GM23338 (cell line): ENCODE data around the gene DUOX1. TPM values are rescaled to one million over a fixed set of nuclear protein-coding genes. Genes with fewer than 3 reads are reported as not detected.

Source experiments
- ATAC-seq: fragments of 200-7000 bp; cut with Tn5 transposase; 3 replicates; pipeline ENCODE4 v1.9.1; 2020
- DNase-seq: peaks from one replicate; pipeline ENCODE4 v3.0.0-alpha.2; 2015; ENCODE audit warnings: low spot score
- H2AFZ ChIP-seq: fragments of 200-600 bp; sonication (generic); 2 replicates; pipeline ENCODE4 v1.8.0; 2016; ENCODE audit warnings: antibody characterized with exemption, mild to moderate bottlenecking, moderate library complexity
- H3F3A ChIP-seq: fragments of 200-600 bp; sonication (generic); replicated peaks from 2 replicates; pipeline ENCODE4 v1.8.0; 2017; ENCODE audit warnings: antibody characterized with exemption, mixed run types, low read depth
- H3K27ac ChIP-seq: fragments of 200-600 bp; sonication (generic); 2 replicates; pipeline ENCODE4 v1.6.1; 2016; ENCODE audit warnings: low read depth
- H3K27me3 ChIP-seq: fragments of 200-600 bp; sonication (generic); 2 replicates; pipeline ENCODE4 v1.8.0; 2016; ENCODE audit warnings: mild to moderate bottlenecking, mixed run types, moderate library complexity; ENCODE audit not compliant: insufficient read depth
- H3K36me3 ChIP-seq: fragments of 200-600 bp; sonication (generic); 2 replicates; pipeline ENCODE4 v1.8.0; 2016; ENCODE audit warnings: mild to moderate bottlenecking; ENCODE audit not compliant: insufficient read depth
- H3K4me1 ChIP-seq: fragments of 200-600 bp; sonication (generic); 2 replicates; pipeline ENCODE4 v1.8.0; 2016; ENCODE audit warnings: mild to moderate bottlenecking, moderate library complexity; ENCODE audit not compliant: insufficient read depth
- H3K4me2 ChIP-seq: fragments of 200-600 bp; sonication (generic); 2 replicates; pipeline ENCODE4 v1.7.1; 2017; ENCODE audit warnings: mixed run types
- H3K4me3 ChIP-seq: fragments of 200-600 bp; sonication (generic); 2 replicates; pipeline ENCODE4 v1.6.1; 2016; ENCODE audit warnings: mixed run types
- H3K79me2 ChIP-seq: fragments of 200-600 bp; sonication (generic); replicated peaks from 2 replicates; pipeline ENCODE4 v1.8.0; 2017; ENCODE audit warnings: mild to moderate bottlenecking; ENCODE audit not compliant: insufficient read depth
- H3K9me2 ChIP-seq: fragments of 200-600 bp; sonication (generic); 2 replicates; pipeline ENCODE4 v1.8.0; 2017; ENCODE audit not compliant: insufficient read depth
- H4K20me1 ChIP-seq: fragments of 200-600 bp; sonication (generic); replicated peaks from 2 replicates; pipeline ENCODE4 v1.8.0; 2017; ENCODE audit warnings: mild to moderate bottlenecking; ENCODE audit not compliant: insufficient read depth
- H3K27ac Mint-ChIP-seq: 2 replicates; pipeline ENCODE4 v1.8.0; 2020; ENCODE audit warnings: inconsistent platforms, mild to moderate bottlenecking, moderate library complexity, mixed read lengths
- H3K27me3 Mint-ChIP-seq: 3 replicates; pipeline ENCODE4 v1.8.0; 2022; ENCODE audit warnings: low read depth, mild to moderate bottlenecking, moderate library complexity, mixed read lengths, inconsistent platforms; ENCODE audit not compliant: insufficient read depth, poor library complexity
- H3K36me3 Mint-ChIP-seq: 3 replicates; pipeline ENCODE4 v1.8.0; 2021; ENCODE audit warnings: low read depth, mild to moderate bottlenecking, inconsistent platforms, moderate library complexity, mixed read lengths
- H3K4me1 Mint-ChIP-seq: 3 replicates; pipeline ENCODE4 v1.8.0; 2020; ENCODE audit warnings: mild to moderate bottlenecking, inconsistent platforms, mixed read lengths
- H3K4me3 Mint-ChIP-seq: 3 replicates; pipeline ENCODE4 v1.8.0; 2021; ENCODE audit warnings: moderate library complexity, mild to moderate bottlenecking, inconsistent platforms, mixed read lengths
- H3K9me3 Mint-ChIP-seq: 3 replicates; pipeline ENCODE4 v1.8.0; 2020; ENCODE audit warnings: moderate library complexity, mild to moderate bottlenecking, inconsistent platforms, mixed read lengths
- CREB1 ChIP-seq: fragments of 250-450 bp; sonication (Bioruptor Pico); IDR thresholded peaks from 2 replicates; pipeline ENCODE4 v1.5.0; 2020; ENCODE audit warnings: low read depth, mild to moderate bottlenecking, moderate library complexity
- EZH2 ChIP-seq: fragments of 200-600 bp; sonication (generic); IDR thresholded peaks from one replicate; pipeline ENCODE4 v1.8.0; 2017; ENCODE audit warnings: antibody characterized with exemption, mild to moderate bottlenecking, low read depth; ENCODE audit not compliant: unreplicated experiment
- EZH2phosphoT487 ChIP-seq: fragments of 200-600 bp; sonication (generic); IDR thresholded peaks from one replicate; pipeline ENCODE4 v1.8.1; 2018; ENCODE audit warnings: antibody characterized with exemption; ENCODE audit not compliant: unreplicated experiment
- JUNB ChIP-seq: IDR thresholded peaks from one replicate; pipeline ENCODE4 v1.6.1; 2016; ENCODE audit warnings: antibody characterized with exemption; ENCODE audit not compliant: unreplicated experiment
- POLR2AphosphoS5 ChIP-seq: IDR thresholded peaks from 2 replicates; pipeline ENCODE4 v1.6.1; 2016; ENCODE audit warnings: antibody characterized with exemption, low read depth
- polyA plus RNA-seq: library from polyadenylated mRNA; unstranded; fragments of >200 nt; fragmentation: Nextera tagmentation; extraction: Ambion mirVana; gene quantifications from 2 replicates; pipeline ENCODE4 v1.2.1, GENCODE V29; 2016
- total RNA-seq: library from RNA; depleted of rRNA; stranded (reverse); fragments of >200 nt; shearing (Covaris generic); gene quantifications from 2 replicates; pipeline ENCODE4 v1.2.3, GENCODE V29; 2014
- TF ChIP-seq, protein P1 (sequence below), 2 experiments: fragments of 200-600 bp in 1 of 2; sonication (generic) in 1 of 2; conservative IDR thresholded peaks; 2 replicates each; pipeline versions ENCODE4 v1.5.1 to v1.6.1; 2016 to 2017; ENCODE audit warnings: antibody characterized with exemption in 2 of 2, low read depth in 2 of 2, mild to moderate bottlenecking in 2 of 2, moderate library complexity in 1 of 2
- TF ChIP-seq, protein P2 (sequence below): IDR thresholded peaks from 2 replicates; pipeline ENCODE4 v1.6.1; 2016; ENCODE audit warnings: antibody characterized with exemption
- TF ChIP-seq, protein P3 (sequence below): fragments of 250-450 bp; sonication (Bioruptor Pico); IDR thresholded peaks from 2 replicates; pipeline ENCODE4 v1.5.0; 2020; ENCODE audit warnings: mild to moderate bottlenecking, moderate library complexity
- TF ChIP-seq, protein P4 (sequence below): IDR thresholded peaks from one replicate; pipeline ENCODE4 v1.6.1; 2018; ENCODE audit warnings: antibody characterized with exemption; ENCODE audit not compliant: unreplicated experiment

Gene DUOX1
- total and polyA plus RNA-seq, 2 experiments from 2014 or later, result 0.69 to 0.73 TPM

DNA sequence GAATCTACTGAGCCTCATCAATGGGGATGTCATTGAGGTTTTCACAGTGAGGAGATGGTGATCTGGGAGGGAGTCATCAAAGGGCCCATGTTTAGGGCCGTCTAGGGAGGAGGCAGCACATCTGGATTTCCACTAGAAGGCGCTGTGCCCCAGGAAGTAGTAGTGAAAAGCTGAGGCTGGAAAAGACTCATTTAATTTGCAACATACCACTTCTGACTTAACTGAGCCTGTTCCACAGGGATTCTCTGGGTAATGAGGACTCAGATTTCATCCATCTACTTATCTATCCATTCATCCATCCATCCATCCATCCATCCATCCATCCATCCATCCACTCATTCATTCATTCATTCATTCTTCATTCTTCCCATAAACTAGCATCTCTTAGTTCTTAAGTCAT lies 75.4 kb downstream of the DUOX1 start:
- Histone ChIP-seq H3K27me3 (0 out of 2 replicates have a peak, but pooled peaks cover 3% of the 10 kb centered on the region), H3K4me3 (no peak overlapping the region), H3F3A (no peaks in the 10 kb centered on the region), H3K4me2 (no peak overlapping the region), H3K36me3 (no peaks in the 10 kb centered on the region), H3K4me1 (no peaks in the 10 kb centered on the region), H3K79me2 (no peaks in the 10 kb centered on the region), H3K27ac (no peak overlapping the region), H3K9me2 (no peaks in the 10 kb centered on the region), H4K20me1 (no peaks in the 10 kb centered on the region), H2AFZ (no peak overlapping the region)
- peak; percentile 59 for ATAC-seq
- Mint-ChIP-seq H3K27me3 (peaks cover 2% of the 10 kb centered on the region), H3K9me3 (no peaks in the 10 kb centered on the region), H3K4me1 (peaks cover 2% of the 10 kb centered on the region; the same call in 2 of the 3 replicates), H3K27ac (no peak overlapping the region), H3K4me3 (no peak overlapping the region; the same call in 2 of the 3 replicates), H3K36me3 (no peaks in the 10 kb centered on the region)
- DNase-seq, result peak; percentile 90
- TF ChIP-seq, protein P1, sequence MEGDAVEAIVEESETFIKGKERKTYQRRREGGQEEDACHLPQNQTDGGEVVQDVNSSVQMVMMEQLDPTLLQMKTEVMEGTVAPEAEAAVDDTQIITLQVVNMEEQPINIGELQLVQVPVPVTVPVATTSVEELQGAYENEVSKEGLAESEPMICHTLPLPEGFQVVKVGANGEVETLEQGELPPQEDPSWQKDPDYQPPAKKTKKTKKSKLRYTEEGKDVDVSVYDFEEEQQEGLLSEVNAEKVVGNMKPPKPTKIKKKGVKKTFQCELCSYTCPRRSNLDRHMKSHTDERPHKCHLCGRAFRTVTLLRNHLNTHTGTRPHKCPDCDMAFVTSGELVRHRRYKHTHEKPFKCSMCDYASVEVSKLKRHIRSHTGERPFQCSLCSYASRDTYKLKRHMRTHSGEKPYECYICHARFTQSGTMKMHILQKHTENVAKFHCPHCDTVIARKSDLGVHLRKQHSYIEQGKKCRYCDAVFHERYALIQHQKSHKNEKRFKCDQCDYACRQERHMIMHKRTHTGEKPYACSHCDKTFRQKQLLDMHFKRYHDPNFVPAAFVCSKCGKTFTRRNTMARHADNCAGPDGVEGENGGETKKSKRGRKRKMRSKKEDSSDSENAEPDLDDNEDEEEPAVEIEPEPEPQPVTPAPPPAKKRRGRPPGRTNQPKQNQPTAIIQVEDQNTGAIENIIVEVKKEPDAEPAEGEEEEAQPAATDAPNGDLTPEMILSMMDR (conservative IDR thresholded peaks at IDR 0.05; ENCODE audit: low read depth in 2 of 2), result peak; percentile 93 to 95
- no peak for TF ChIP-seq CREB1 (CRISPR knock-in tag)
- no peak for TF ChIP-seq EZH2phosphoT487
- no peak for TF ChIP-seq EZH2
- no peak for TF ChIP-seq JUNB
- TF ChIP-seq, protein P2, sequence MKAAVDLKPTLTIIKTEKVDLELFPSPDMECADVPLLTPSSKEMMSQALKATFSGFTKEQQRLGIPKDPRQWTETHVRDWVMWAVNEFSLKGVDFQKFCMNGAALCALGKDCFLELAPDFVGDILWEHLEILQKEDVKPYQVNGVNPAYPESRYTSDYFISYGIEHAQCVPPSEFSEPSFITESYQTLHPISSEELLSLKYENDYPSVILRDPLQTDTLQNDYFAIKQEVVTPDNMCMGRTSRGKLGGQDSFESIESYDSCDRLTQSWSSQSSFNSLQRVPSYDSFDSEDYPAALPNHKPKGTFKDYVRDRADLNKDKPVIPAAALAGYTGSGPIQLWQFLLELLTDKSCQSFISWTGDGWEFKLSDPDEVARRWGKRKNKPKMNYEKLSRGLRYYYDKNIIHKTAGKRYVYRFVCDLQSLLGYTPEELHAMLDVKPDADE, result no peak
- TF ChIP-seq, protein P3, sequence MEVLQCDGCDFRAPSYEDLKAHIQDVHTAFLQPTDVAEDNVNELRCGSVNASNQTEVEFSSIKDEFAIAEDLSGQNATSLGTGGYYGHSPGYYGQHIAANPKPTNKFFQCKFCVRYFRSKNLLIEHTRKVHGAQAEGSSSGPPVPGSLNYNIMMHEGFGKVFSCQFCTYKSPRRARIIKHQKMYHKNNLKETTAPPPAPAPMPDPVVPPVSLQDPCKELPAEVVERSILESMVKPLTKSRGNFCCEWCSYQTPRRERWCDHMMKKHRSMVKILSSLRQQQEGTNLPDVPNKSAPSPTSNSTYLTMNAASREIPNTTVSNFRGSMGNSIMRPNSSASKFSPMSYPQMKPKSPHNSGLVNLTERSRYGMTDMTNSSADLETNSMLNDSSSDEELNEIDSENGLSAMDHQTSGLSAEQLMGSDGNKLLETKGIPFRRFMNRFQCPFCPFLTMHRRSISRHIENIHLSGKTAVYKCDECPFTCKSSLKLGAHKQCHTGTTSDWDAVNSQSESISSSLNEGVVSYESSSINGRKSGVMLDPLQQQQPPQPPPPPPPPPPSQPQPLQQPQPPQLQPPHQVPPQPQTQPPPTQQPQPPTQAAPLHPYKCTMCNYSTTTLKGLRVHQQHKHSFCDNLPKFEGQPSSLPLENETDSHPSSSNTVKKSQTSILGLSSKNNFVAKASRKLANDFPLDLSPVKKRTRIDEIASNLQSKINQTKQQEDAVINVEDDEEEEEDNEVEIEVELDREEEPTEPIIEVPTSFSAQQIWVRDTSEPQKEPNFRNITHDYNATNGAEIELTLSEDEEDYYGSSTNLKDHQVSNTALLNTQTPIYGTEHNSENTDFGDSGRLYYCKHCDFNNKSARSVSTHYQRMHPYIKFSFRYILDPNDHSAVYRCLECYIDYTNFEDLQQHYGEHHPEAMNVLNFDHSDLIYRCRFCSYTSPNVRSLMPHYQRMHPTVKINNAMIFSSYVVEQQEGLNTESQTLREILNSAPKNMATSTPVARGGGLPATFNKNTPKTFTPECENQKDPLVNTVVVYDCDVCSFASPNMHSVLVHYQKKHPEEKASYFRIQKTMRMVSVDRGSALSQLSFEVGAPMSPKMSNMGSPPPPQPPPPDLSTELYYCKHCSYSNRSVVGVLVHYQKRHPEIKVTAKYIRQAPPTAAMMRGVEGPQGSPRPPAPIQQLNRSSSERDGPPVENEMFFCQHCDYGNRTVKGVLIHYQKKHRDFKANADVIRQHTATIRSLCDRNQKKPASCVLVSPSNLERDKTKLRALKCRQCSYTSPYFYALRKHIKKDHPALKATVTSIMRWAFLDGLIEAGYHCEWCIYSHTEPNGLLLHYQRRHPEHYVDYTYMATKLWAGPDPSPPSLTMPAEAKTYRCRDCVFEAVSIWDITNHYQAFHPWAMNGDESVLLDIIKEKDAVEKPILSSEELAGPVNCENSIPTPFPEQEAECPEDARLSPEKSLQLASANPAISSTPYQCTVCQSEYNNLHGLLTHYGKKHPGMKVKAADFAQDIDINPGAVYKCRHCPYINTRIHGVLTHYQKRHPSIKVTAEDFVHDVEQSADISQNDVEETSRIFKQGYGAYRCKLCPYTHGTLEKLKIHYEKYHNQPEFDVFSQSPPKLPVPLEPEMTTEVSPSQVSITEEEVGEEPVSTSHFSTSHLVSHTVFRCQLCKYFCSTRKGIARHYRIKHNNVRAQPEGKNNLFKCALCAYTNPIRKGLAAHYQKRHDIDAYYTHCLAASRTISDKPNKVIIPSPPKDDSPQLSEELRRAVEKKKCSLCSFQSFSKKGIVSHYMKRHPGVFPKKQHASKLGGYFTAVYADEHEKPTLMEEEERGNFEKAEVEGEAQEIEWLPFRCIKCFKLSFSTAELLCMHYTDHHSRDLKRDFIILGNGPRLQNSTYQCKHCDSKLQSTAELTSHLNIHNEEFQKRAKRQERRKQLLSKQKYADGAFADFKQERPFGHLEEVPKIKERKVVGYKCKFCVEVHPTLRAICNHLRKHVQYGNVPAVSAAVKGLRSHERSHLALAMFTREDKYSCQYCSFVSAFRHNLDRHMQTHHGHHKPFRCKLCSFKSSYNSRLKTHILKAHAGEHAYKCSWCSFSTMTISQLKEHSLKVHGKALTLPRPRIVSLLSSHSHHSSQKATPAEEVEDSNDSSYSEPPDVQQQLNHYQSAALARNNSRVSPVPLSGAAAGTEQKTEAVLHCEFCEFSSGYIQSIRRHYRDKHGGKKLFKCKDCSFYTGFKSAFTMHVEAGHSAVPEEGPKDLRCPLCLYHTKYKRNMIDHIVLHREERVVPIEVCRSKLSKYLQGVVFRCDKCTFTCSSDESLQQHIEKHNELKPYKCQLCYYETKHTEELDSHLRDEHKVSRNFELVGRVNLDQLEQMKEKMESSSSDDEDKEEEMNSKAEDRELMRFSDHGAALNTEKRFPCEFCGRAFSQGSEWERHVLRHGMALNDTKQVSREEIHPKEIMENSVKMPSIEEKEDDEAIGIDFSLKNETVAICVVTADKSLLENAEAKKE, result no peak
- TF ChIP-seq POLR2AphosphoS5, result no peak
- TF ChIP-seq, protein P4, sequence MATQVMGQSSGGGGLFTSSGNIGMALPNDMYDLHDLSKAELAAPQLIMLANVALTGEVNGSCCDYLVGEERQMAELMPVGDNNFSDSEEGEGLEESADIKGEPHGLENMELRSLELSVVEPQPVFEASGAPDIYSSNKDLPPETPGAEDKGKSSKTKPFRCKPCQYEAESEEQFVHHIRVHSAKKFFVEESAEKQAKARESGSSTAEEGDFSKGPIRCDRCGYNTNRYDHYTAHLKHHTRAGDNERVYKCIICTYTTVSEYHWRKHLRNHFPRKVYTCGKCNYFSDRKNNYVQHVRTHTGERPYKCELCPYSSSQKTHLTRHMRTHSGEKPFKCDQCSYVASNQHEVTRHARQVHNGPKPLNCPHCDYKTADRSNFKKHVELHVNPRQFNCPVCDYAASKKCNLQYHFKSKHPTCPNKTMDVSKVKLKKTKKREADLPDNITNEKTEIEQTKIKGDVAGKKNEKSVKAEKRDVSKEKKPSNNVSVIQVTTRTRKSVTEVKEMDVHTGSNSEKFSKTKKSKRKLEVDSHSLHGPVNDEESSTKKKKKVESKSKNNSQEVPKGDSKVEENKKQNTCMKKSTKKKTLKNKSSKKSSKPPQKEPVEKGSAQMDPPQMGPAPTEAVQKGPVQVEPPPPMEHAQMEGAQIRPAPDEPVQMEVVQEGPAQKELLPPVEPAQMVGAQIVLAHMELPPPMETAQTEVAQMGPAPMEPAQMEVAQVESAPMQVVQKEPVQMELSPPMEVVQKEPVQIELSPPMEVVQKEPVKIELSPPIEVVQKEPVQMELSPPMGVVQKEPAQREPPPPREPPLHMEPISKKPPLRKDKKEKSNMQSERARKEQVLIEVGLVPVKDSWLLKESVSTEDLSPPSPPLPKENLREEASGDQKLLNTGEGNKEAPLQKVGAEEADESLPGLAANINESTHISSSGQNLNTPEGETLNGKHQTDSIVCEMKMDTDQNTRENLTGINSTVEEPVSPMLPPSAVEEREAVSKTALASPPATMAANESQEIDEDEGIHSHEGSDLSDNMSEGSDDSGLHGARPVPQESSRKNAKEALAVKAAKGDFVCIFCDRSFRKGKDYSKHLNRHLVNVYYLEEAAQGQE, result no peak
